ENCODE data around the gene UNC13D.

The UNC13D gene

DNA sequence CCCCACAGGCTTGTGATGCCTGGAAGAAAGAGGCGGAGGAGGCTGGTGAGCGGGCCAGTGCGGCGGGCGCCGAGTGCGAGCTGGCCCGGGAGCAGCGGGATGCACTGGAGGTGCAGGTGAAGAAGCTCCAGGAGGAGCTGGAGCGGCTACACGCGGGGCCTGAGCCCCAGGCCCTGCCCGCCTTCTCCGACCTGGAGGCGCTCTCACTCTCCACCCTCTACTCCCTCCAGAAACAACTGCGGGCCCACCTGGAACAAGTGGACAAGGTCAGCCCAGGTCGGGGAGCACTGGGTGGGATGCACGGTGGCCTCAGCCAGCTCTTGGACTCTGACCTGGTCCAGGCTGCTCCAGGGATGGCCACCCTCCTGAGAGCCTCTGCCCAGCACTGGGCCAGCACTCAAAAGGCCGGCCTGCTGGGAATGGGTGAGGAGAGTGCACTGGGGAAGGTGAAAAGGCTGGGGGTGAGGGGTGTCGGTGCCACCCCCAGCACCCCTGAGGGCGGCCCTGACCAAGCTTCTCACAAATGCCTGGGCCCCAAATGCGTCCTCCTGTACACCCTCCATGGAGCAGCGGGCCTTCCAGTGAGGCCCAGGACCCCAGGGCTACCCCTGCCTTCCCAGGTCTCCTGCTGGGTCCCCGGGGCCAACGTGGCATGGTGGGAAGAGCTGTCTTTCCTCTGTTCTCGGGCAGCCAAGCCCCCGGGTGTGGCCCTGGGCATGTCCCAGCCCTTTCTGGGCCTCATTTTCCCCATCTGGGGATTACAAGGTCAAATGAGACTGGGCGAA lies 20.8 kb downstream of the UNC13D start:
- H3K27ac ChIP-seq (ENCODE audit: poor library complexity, severe bottlenecking), result no peak overlapping the region
- no peaks in the 10 kb centered on the region for H3K4me1 ChIP-seq (ENCODE audit: insufficient read depth, poor library complexity, severe bottlenecking)
- TF ChIP-seq, protein P1, sequence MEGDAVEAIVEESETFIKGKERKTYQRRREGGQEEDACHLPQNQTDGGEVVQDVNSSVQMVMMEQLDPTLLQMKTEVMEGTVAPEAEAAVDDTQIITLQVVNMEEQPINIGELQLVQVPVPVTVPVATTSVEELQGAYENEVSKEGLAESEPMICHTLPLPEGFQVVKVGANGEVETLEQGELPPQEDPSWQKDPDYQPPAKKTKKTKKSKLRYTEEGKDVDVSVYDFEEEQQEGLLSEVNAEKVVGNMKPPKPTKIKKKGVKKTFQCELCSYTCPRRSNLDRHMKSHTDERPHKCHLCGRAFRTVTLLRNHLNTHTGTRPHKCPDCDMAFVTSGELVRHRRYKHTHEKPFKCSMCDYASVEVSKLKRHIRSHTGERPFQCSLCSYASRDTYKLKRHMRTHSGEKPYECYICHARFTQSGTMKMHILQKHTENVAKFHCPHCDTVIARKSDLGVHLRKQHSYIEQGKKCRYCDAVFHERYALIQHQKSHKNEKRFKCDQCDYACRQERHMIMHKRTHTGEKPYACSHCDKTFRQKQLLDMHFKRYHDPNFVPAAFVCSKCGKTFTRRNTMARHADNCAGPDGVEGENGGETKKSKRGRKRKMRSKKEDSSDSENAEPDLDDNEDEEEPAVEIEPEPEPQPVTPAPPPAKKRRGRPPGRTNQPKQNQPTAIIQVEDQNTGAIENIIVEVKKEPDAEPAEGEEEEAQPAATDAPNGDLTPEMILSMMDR (IDR thresholded peaks at IDR 0.05; ENCODE audit: poor library complexity, severe bottlenecking), result no peak
- H3K4me3 ChIP-seq (ENCODE audit: severe bottlenecking), result no peak overlapping the region
- H3K27me3 ChIP-seq (ENCODE audit: insufficient read depth, poor library complexity, severe bottlenecking), result no peaks in the 10 kb centered on the region
- peaks cover 45% of the 10 kb centered on the region for H3K36me3 ChIP-seq (ENCODE audit: low read depth)
- no peak for ATAC-seq (ENCODE audit: low read depth)
- peak; percentile 61 for DNase-seq (ENCODE audit: low spot score)
- no peaks in the 10 kb centered on the region for H3K9me3 ChIP-seq (ENCODE audit: severe bottlenecking)

DNA sequence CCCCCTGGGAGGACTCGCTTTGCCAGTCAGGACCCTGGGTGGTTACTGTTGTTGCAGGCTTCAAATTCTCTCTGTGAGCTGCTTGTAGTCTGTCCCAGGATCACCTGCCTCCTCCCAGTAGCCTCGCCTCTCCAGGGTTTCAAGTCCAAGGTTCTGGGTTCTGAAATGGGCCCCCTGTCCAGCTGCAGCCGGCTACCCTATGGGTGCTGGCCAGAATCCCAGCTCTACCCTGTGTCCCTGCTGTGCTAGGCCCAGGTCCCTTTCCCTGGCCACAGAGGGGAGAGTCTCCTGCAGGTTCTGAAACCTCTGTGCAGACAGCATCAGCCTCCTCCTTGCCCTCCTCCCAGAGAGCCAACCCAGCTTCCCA lies 21.4 kb downstream of the UNC13D start:
- Histone ChIP-seq H3K36me3 (ENCODE audit: low read depth) (peaks cover 45% of the 10 kb centered on the region), H3K4me1 (ENCODE audit: insufficient read depth, poor library complexity, severe bottlenecking) (no peaks in the 10 kb centered on the region), H3K4me3 (ENCODE audit: severe bottlenecking) (no peak overlapping the region), H3K27ac (ENCODE audit: poor library complexity, severe bottlenecking) (no peak overlapping the region), H3K27me3 (ENCODE audit: insufficient read depth, poor library complexity, severe bottlenecking) (no peaks in the 10 kb centered on the region), H3K9me3 (ENCODE audit: severe bottlenecking) (no peaks in the 10 kb centered on the region)
- DNase-seq (ENCODE audit: low spot score) (no peak), ATAC-seq (ENCODE audit: low read depth) (no peak)
- TF ChIP-seq, protein P1 (IDR thresholded peaks at IDR 0.05; ENCODE audit: poor library complexity, severe bottlenecking), result no peak

DNA sequence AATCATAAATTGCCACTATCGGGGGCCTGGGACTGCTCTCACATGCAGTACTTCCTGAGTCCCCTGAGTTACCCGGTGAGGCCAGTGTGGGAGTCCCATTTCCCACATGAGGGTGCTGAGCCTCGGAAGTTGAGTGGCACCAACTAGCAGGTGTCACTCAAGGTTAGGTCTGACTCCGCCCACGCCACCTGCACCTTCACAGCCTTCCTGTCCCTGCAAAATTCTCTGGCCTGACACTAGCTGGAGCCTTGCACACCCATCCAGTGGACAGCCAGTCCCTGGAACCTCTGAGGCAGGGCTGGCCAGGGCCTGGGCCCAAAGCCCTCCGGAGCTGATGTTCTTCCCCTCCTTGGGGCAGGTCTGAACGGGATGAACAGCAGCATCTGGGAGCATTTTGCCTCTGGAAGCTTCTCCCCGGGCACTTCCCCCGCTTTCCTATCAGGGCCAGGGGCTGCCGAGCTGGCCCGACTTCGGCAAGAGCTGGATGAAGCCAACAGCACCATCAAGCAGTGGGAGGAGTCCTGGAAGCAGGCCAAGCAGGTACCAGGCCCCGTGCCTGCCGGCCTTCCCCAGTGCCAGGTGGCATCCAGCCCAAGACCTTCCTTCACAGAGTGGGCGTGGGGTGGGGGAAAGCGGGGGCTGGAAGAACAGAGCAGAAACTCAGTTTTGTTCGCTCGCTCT lies 21.9 kb downstream of the UNC13D start:
- H3K4me1 ChIP-seq (ENCODE audit: insufficient read depth, poor library complexity, severe bottlenecking), result no peaks in the 10 kb centered on the region
- H3K9me3 ChIP-seq (ENCODE audit: severe bottlenecking), result no peaks in the 10 kb centered on the region
- DNase-seq (ENCODE audit: low spot score) (peak; percentile 68), ATAC-seq (ENCODE audit: low read depth) (no peak)
- TF ChIP-seq, protein P1 (IDR thresholded peaks at IDR 0.05; ENCODE audit: poor library complexity, severe bottlenecking), result no peak
- no peaks in the 10 kb centered on the region for H3K27me3 ChIP-seq (ENCODE audit: insufficient read depth, poor library complexity, severe bottlenecking)
- H3K36me3 ChIP-seq (ENCODE audit: low read depth), result peaks cover 45% of the 10 kb centered on the region
- no peak overlapping the region for H3K4me3 ChIP-seq (ENCODE audit: severe bottlenecking)
- no peak overlapping the region for H3K27ac ChIP-seq (ENCODE audit: poor library complexity, severe bottlenecking)

DNA sequence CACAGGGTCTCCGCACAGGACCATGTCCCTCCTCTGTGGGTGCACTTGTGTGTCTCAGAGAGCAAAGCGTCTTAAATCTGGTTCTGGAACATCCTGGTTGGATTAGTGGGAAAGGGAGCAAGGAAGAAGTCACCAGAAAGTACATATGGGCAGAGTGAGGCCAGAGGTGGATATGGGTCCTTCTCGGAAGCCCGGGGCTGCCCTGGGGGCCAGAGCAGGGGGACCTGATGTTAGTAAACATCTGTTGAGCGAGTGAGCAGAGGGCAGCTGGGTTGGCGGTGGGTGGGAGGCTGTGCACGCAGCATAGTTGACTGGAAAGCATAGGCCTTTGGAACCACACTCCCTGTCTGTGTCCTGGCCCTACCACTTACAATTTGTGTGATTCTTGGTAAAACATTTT lies 22.7 kb downstream of the UNC13D start:
- DNase-seq (ENCODE audit: low spot score), result no peak
- H3K4me1 ChIP-seq (ENCODE audit: insufficient read depth, poor library complexity, severe bottlenecking), result no peaks in the 10 kb centered on the region
- no peaks in the 10 kb centered on the region for H3K9me3 ChIP-seq (ENCODE audit: severe bottlenecking)
- no peak for ATAC-seq (ENCODE audit: low read depth)
- no peaks in the 10 kb centered on the region for H3K27me3 ChIP-seq (ENCODE audit: insufficient read depth, poor library complexity, severe bottlenecking)
- H3K27ac ChIP-seq (ENCODE audit: poor library complexity, severe bottlenecking), result no peak overlapping the region
- H3K36me3 ChIP-seq (ENCODE audit: low read depth), result peaks cover 45% of the 10 kb centered on the region
- TF ChIP-seq, protein P1 (IDR thresholded peaks at IDR 0.05; ENCODE audit: poor library complexity, severe bottlenecking), result no peak
- H3K4me3 ChIP-seq (ENCODE audit: severe bottlenecking), result no peak overlapping the region
